CD4-positive, alpha-beta memory T cell (primary cell): Measurements from ENCODE around the gene ZBTB39. TPM values are rescaled to one million over a fixed set of nuclear protein-coding genes. Genes with fewer than 3 reads are reported as not detected.

Source experiments
- CTCF ChIA-PET: fragments of 350-600 bp; sonication (Branson Sonifier 250); formaldehyde crosslinking; loops from one replicate; lab custom pipeline; 2021; ENCODE audit warnings: inconsistent platforms; ENCODE audit not compliant: partially characterized antibody; lab: Charles Lee
- POLR2A ChIA-PET: fragments of 350-600 bp; sonication (Branson Sonifier 250); formaldehyde crosslinking; loops from one replicate; lab custom pipeline; 2021; ENCODE audit not compliant: partially characterized antibody; lab: Charles Lee
- DNase-seq, 5 donors: peaks; one replicate each; pipeline versions ENCODE4 v3.0.0 to v3.0.0-alpha.2; 2020 to 2022; ENCODE audit warnings: mixed read lengths in 1 of 5
- H3K27ac ChIP-seq: one replicate; pipeline ENCODE4 v1.7.0; 2013; ENCODE audit warnings: low read depth, low read length
- H3K27me3 ChIP-seq: 2 replicates; pipeline ENCODE4 v1.7.0; 2013; ENCODE audit warnings: mild to moderate bottlenecking, low read length, moderate library complexity; ENCODE audit not compliant: insufficient read depth
- H3K36me3 ChIP-seq: 2 replicates; pipeline ENCODE4 v1.7.0; 2013; ENCODE audit warnings: mild to moderate bottlenecking, low read length, moderate library complexity; ENCODE audit not compliant: insufficient read depth
- H3K4me1 ChIP-seq: 2 replicates; pipeline ENCODE4 v1.7.0; 2013; ENCODE audit warnings: mild to moderate bottlenecking, low read length, moderate library complexity; ENCODE audit not compliant: insufficient read depth
- H3K4me3 ChIP-seq, 2 donors: one replicate each; pipeline ENCODE4 v1.7.0; 2013; ENCODE audit warnings: low read length in 2 of 2, mild to moderate bottlenecking in 1 of 2
- H3K9me3 ChIP-seq, 2 donors: one replicate each; pipeline ENCODE4 v1.7.0; 2013; ENCODE audit warnings: low read length in 2 of 2, control low read depth in 1 of 2; ENCODE audit not compliant: control insufficient read depth in 1 of 2
- H3K27ac Mint-ChIP-seq, 7 donors: one replicate each; pipeline ENCODE4 v1.8.0; 2020 to 2021; ENCODE audit warnings: mixed read lengths in 7 of 7, mild to moderate bottlenecking in 6 of 7, inconsistent platforms in 3 of 7, moderate library complexity in 3 of 7
- H3K27me3 Mint-ChIP-seq, 2 donors: one replicate each; pipeline ENCODE4 v1.8.0; 2020 to 2021; ENCODE audit warnings: mixed read lengths in 2 of 2
- H3K36me3 Mint-ChIP-seq, 2 donors: one replicate each; pipeline ENCODE4 v1.8.0; 2020 to 2021; ENCODE audit warnings: mixed read lengths in 2 of 2, inconsistent platforms in 1 of 2, mild to moderate bottlenecking in 1 of 2
- H3K4me1 Mint-ChIP-seq, 4 donors: one replicate each; pipeline ENCODE4 v1.8.0; 2020 to 2021; ENCODE audit warnings: mixed read lengths in 4 of 4, mild to moderate bottlenecking in 1 of 4
- H3K4me3 Mint-ChIP-seq, 8 donors: one replicate each; pipeline ENCODE4 v1.8.0; 2020 to 2021; ENCODE audit warnings: mixed read lengths in 8 of 8, mild to moderate bottlenecking in 7 of 8, moderate library complexity in 6 of 8, inconsistent platforms in 3 of 8
- H3K9me3 Mint-ChIP-seq, 8 donors: one replicate each; pipeline ENCODE4 v1.8.0; 2020 to 2021; ENCODE audit warnings: mixed read lengths in 8 of 8, mild to moderate bottlenecking in 5 of 8, inconsistent platforms in 3 of 8, moderate library complexity in 1 of 8
- intact Hi-C: fragments of 100-400 bp; cut with micrococcal nuclease; formaldehyde crosslinking; loops from one replicate; pipeline ENCODE4 v1.15.1; 2023
- polyA plus RNA-seq, 2 donors: library from polyadenylated mRNA; unstranded; fragments of 300-500 nt; fragmentation: Illumina TruSeq; gene quantifications; one replicate each; pipeline ENCODE4 v1.2.3, GENCODE V29; 2021
- total RNA-seq, 2 experiments: library from RNA; stranded (reverse); gene quantifications; one replicate each; pipeline ENCODE4 v1.2.3, GENCODE V29; 2021

The ZBTB39 gene
- total and polyA plus RNA-seq, 4 experiments from 2014 or later = 0.98 to 12.2 (median 6.7) TPM

DNA sequence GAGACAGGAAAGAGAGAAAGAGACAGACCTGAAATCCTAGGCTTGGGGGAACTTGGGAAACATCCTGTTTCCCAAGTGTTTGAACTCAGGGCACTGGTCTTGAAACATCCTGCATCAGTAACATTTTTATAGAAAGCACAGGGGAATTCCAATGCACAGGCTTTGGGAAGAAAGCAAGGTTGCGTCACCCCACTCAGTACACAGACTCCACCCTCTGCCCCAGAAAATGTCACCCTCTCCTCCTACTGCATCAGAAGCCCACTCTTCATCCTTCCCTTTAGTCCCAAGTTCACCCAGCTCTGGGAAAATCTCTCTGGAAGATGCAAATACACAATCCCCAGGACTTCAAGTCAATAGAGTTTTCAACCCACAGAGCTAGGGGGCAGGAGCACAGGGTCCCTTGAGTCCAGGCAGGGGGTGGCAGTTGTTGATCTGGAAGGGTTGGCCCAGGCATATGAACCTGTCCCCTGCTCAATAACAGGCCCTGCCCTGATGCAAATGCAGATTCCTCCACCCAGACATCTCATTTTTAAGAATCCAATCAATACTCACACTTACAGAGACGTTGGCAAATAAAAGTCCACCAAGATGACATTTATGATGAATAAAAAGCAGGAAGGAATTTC is 50.6 kb downstream of the ZBTB39 start:
- ChIA-PET CTCF (no interaction called here), POLR2A (no interaction called here)
- H3K36me3 ChIP-seq = no peaks in the 10 kb centered on the region
- H3K9me3 ChIP-seq = peaks cover 0 to 4% of the 10 kb centered on the region in 2 donors
- no peaks in the 10 kb centered on the region for H3K27me3 ChIP-seq
- peaks cover 0 to 10% (median 7%) of the 10 kb centered on the region in 8 donors for H3K9me3 Mint-ChIP-seq
- H3K27ac Mint-ChIP-seq = no peak overlapping the region
- H3K4me3 Mint-ChIP-seq = no peak overlapping the region
- H3K27me3 Mint-ChIP-seq = peaks cover 3 to 4% of the 10 kb centered on the region in 2 donors
- H3K27ac ChIP-seq = no peak overlapping the region
- H3K4me1 Mint-ChIP-seq = no peaks in the 10 kb centered on the region
- DNase-seq = no peak
- H3K4me1 ChIP-seq = no peaks in the 10 kb centered on the region
- no peak overlapping the region for H3K4me3 ChIP-seq
- peaks cover 1 to 34% of the 10 kb centered on the region in 2 donors for H3K36me3 Mint-ChIP-seq
- intact Hi-C loops = no loop called here

DNA sequence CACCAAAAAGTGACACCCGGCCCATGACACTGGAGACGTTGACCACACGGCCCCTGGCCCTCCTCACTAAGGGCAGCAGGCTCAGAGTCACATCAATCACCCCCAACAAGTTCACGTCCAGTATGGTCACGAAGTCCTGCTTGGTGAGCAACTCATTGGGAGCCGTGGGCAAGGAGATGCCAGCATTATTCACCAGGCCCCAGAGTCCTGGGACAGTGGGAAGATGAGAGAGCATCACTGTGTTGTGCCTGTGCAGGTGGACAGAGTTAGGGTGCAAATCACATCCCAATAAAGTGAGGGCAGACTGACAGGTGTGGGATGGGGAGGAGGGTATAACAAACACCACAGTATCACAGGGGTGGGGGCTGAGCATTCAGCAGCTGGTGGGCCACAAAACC is 51.4 kb downstream of the ZBTB39 start:
- Mint-ChIP-seq H3K27ac (no peak overlapping the region), H3K27me3 (peaks cover 0 to 2% of the 10 kb centered on the region in 2 donors), H3K9me3 (peaks cover 0 to 10% (median 7%) of the 10 kb centered on the region in 8 donors), H3K4me1 (no peaks in the 10 kb centered on the region), H3K4me3 (no peak overlapping the region), H3K36me3 (peaks cover 1 to 36% of the 10 kb centered on the region in 2 donors)
- no peak for DNase-seq
- Histone ChIP-seq H3K27me3 (no peaks in the 10 kb centered on the region), H3K36me3 (no peaks in the 10 kb centered on the region), H3K4me1 (no peaks in the 10 kb centered on the region), H3K4me3 (no peak overlapping the region), H3K27ac (no peak overlapping the region), H3K9me3 (peaks cover 0 to 4% of the 10 kb centered on the region in 2 donors)
- intact Hi-C loops = no loop called here
- POLR2A ChIA-PET = no interaction called here
- CTCF ChIA-PET = no interaction called here

DNA sequence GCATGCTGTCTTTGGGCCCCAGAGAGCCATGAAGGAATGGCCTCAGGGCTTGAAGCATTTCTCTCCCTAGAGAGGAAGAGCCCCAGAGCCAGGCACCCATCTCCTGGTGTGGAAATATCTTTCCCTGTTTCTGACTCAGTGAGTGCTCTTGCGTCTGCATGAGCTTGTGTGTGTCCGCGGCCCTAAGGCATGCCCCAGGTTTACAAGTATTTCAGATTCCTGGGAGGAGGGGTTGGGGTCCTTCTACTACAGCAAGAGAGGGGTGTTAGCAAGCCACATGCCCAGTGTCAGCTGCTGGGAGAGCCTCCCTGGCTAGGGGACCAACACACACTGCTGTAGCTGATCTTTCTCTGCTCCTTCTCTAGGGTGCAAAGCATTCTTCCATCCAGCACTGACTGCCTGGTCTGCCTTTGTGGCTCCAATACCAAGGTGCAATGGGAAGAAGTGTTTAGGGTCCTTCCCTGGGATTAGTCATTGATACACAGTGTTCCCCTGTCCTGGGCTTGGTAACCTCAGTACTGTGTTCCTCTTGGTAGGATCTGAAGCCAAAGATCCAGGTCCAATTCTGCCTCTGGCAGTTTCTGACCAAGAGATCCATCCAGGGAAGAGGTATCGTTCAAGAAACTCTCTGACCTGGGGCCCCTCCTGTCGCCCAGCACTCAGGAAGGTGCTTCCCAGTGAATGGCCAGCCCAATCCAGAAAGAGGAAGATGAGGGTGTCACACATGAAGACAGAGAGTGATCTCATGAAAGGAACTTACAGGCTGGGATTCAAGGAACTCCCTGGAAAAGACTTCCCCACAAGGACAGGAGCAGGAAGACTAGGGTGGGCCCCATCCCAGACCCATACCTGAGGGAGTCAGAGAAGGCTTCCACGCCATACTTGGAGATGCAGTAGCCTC is 52.0 kb downstream of the ZBTB39 start:
- Mint-ChIP-seq H3K27me3 (peaks cover 0 to 2% of the 10 kb centered on the region in 2 donors), H3K4me3 (no peak overlapping the region), H3K27ac (no peak overlapping the region), H3K4me1 (no peaks in the 10 kb centered on the region), H3K36me3 (peaks cover 1 to 36% of the 10 kb centered on the region in 2 donors), H3K9me3 (peaks cover 0 to 10% (median 7%) of the 10 kb centered on the region in 8 donors)
- no peak for DNase-seq
- H3K27ac ChIP-seq = no peak overlapping the region
- H3K36me3 ChIP-seq = no peaks in the 10 kb centered on the region
- intact Hi-C loops = no loop called here
- peaks cover 0 to 4% of the 10 kb centered on the region in 2 donors for H3K9me3 ChIP-seq
- ChIA-PET POLR2A (no interaction called here), CTCF (no interaction called here)
- no peaks in the 10 kb centered on the region for H3K4me1 ChIP-seq
- no peaks in the 10 kb centered on the region for H3K27me3 ChIP-seq
- no peak overlapping the region for H3K4me3 ChIP-seq

DNA sequence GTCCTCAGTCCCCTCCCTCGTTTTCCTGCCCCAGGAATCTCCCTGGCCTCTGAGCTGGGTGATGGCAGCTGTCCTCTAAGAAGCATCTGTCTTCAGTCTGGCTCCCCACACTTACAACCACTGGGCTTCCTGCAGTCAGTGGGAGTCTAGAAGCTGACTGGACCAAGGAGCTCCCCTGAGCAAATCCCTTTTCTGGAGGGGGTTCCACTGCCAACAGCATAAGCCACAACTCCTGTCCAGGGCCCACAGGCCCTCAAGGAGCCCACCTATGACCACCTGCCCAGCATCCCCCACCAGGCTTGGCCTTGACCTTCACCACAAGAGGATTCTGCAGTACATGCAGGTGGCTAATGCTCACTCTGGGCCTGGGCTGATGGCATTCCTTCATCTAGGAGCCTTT is 53.0 kb downstream of the ZBTB39 start:
- Mint-ChIP-seq H3K27ac (no peak overlapping the region), H3K36me3 (peaks cover 1 to 36% of the 10 kb centered on the region in 2 donors), H3K27me3 (peaks cover 0 to 2% of the 10 kb centered on the region in 2 donors), H3K4me3 (no peak overlapping the region), H3K9me3 (peaks cover 0 to 8% (median 4%) of the 10 kb centered on the region in 8 donors), H3K4me1 (no peaks in the 10 kb centered on the region)
- ChIA-PET POLR2A (no interaction called here), CTCF (no interaction called here)
- Histone ChIP-seq H3K4me1 (no peaks in the 10 kb centered on the region), H3K36me3 (no peaks in the 10 kb centered on the region), H3K4me3 (no peak overlapping the region), H3K9me3 (peaks cover 0 to 4% of the 10 kb centered on the region in 2 donors), H3K27me3 (no peaks in the 10 kb centered on the region), H3K27ac (no peak overlapping the region)
- DNase-seq = no peak
- intact Hi-C loops = no loop called here

DNA sequence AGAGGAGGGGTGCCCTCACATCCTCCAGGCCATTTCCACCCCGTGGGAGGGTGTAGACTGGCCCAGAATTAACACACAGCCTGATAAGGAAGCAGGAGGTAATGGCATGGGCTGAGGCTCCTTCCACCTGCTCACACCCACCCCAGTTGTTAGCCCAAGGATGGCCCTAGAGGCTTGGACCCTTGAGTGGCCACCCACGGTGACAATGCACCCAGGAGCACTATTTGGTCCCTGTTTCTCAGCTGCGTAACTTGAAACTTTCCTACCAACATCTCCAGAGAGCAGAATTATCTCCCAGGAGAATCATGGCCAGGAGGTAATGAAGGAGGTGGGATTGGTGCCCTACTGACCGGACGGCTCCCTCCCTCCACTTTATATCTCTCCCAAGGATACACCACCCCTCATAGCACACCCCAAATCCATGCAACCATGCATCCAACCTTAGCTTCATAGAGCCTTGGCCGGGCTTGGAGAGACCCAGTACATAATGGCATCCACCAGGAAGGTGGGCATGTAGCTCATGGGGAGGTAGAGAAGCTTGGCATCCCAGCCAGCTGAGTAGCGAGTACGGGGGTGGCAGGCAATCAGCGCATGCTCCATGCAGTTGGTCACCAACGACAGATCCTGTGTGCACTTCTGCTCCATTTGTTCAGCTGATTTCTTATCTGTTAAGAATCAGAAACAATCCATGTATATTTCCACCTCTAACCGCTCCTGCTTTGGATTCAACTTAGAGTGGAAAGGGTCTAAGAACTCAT is 54.6 kb downstream of the ZBTB39 start:
- CTCF ChIA-PET = interaction anchor here (1.3 kb wide), 1 partner anchor 36 kb away, joined by 3 read pairs; no protein-coding TSS in a partner anchor
- DNase-seq = no peak
- H3K27ac Mint-ChIP-seq = no peak overlapping the region
- peaks cover 0 to 4% (median 0%) of the 10 kb centered on the region in 8 donors for H3K9me3 Mint-ChIP-seq
- peaks cover 1 to 25% of the 10 kb centered on the region in 2 donors for H3K36me3 Mint-ChIP-seq
- no peaks in the 10 kb centered on the region for H3K4me1 ChIP-seq
- no peak overlapping the region for H3K4me3 ChIP-seq
- POLR2A ChIA-PET = no interaction called here
- no peaks in the 10 kb centered on the region for H3K27me3 Mint-ChIP-seq
- no peaks in the 10 kb centered on the region for H3K9me3 ChIP-seq
- H3K4me1 Mint-ChIP-seq = no peaks in the 10 kb centered on the region
- no peak overlapping the region for H3K27ac ChIP-seq
- H3K36me3 ChIP-seq = no peaks in the 10 kb centered on the region
- no peaks in the 10 kb centered on the region for H3K27me3 ChIP-seq
- no peak overlapping the region for H3K4me3 Mint-ChIP-seq
- intact Hi-C loops = no loop called here

DNA sequence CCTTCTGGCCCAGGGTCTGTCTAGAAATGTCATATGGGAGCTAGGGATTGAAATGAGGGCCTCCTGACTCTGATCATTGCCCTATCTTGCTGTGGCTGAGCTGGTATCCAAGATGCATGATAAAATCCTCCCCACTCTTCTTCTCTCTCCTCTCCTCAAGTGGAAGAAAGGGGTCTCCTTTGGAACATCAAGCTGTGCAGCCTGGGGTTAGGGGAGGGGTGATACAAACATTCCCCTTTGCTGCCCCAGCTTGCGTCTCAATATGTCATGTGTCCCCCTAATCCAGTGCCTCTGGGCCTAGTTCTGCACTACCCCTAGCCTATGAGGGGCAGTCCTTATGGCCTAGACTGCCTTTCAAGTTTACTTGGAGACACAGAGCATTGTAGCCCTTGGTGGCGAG is 57.5 kb downstream of the ZBTB39 start:
- Histone ChIP-seq H3K4me3 (no peak overlapping the region), H3K27me3 (no peaks in the 10 kb centered on the region), H3K9me3 (no peaks in the 10 kb centered on the region), H3K36me3 (no peaks in the 10 kb centered on the region), H3K4me1 (no peaks in the 10 kb centered on the region), H3K27ac (no peak overlapping the region)
- Mint-ChIP-seq H3K36me3 (peaks cover 1 to 22% of the 10 kb centered on the region in 2 donors), H3K4me3 (no peak overlapping the region), H3K4me1 (no peaks in the 10 kb centered on the region), H3K27me3 (no peaks in the 10 kb centered on the region), H3K27ac (no peak overlapping the region), H3K9me3 (peaks cover 0 to 10% (median 5%) of the 10 kb centered on the region in 8 donors)
- CTCF ChIA-PET = no interaction called here
- intact Hi-C loops = no loop called here
- POLR2A ChIA-PET = no interaction called here
- no peak for DNase-seq
